Measurements from ENCODE around the gene MXRA8.

DNA sequence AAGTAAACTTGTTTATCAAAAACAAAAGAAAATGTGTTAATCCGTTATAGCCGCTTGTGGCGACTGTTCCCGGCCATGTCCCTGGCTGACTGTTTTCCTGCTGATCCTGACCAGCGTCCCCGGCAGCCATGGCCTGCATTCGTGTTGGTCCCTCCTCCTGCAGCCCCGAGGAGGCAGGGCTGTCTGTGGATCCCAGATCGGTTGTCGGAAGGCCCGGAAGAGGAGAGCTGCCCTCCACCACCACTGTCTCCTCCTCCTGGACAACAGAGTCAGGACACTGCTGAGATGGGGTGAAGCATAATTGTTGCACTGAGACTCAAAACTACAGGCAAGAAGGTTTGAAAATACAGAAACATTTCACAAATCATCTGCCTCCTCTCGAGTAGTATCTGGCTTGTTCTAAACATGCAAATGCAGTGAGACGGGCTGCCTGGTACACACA lies 3.6 kb upstream of the MXRA8 start:
- TF ChIP-seq POLR2A (IDR thresholded peaks at IDR 0.05; ENCODE audit: low read length) (no peak), GATA1 (IDR thresholded peaks at IDR 0.05; ENCODE audit: low read depth, low read length) (no peak)

Data from erythroblast (primary cell).